Testis (tissue), 3 donors: ENCODE results near the gene FGF12. TPM values are rescaled to one million over a fixed set of nuclear protein-coding genes. Genes with fewer than 3 reads are reported as not detected.

ENCODE experiments used
- DNase-seq: peaks from one replicate; pipeline ENCODE4 v3.0.0-alpha.2; 2019
- H3K27ac ChIP-seq, 2 donors: fragments of 200-600 bp; sonication (generic); one replicate each; pipeline ENCODE4 v1.5.1; 2019
- H3K27me3 ChIP-seq: fragments of 200-600 bp; sonication (generic); one replicate; pipeline ENCODE4 v1.5.1; 2019
- H3K36me3 ChIP-seq: fragments of 200-600 bp; sonication (generic); one replicate; pipeline ENCODE4 v1.5.1; 2017; ENCODE audit warnings: low read depth; ENCODE audit errors: missing control alignments
- H3K4me1 ChIP-seq: fragments of 200-600 bp; sonication (generic); one replicate; pipeline ENCODE4 v1.5.1; 2019
- H3K4me3 ChIP-seq, 2 donors: fragments of 200-600 bp; sonication (generic); one replicate each; pipeline ENCODE4 v1.5.1; 2017 to 2019
- H3K9me3 ChIP-seq: fragments of 200-600 bp; sonication (generic); one replicate; pipeline ENCODE4 v1.5.1; 2017
- CTCF ChIP-seq, 3 experiments: fragments of 450-650 bp in 2 of 3; fragments of 200-600 bp in 1 of 3; sonication (generic) in 1 of 3; IDR thresholded peaks; one replicate each; pipeline ENCODE4 v1.5.1; 2016 to 2019; ENCODE audit warnings: antibody characterized with exemption in 3 of 3, mild to moderate bottlenecking in 2 of 3, moderate library complexity in 1 of 3
- POLR2A ChIP-seq: fragments of 450-650 bp; IDR thresholded peaks from one replicate; pipeline ENCODE4 v1.6.1; 2017; ENCODE audit warnings: antibody characterized with exemption, mild to moderate bottlenecking, moderate library complexity
- WGBS, 2 donors: methylation state at CpG; one replicate each; pipeline ENCODE4 v1.1.5; 2018; 5-methylcytosine and 5-hydroxymethylcytosine counted together
- intact Hi-C: fragments of 100-400 bp; cut with DNase I; formaldehyde crosslinking; loops from one replicate; pipeline ENCODE4 v1.15.1; 2023; ENCODE audit warnings: low total_unique reads
- polyA plus RNA-seq: library from polyadenylated mRNA; stranded (reverse); fragments of 350-450 nt; fragmentation: Illumina TruSeq; extraction: RNeasy Lipid Tissue Mini Kit (QIAGEN cat#74804); gene quantifications from one replicate; pipeline ENCODE4 v1.2.3, GENCODE V29; 2014; ENCODE audit warnings: low read depth, low replicate concordance; ENCODE audit not compliant: insufficient read depth
- total RNA-seq, 2 donors: library from RNA; depleted of rRNA; stranded (reverse); fragments of >200 nt; gene quantifications; one replicate each; pipeline ENCODE4 v1.2.3, GENCODE V29; 2016

FGF12 gene
- total and polyA plus RNA-seq, 3 donors from 2014 or later: 2.3 to 3.3 (median 3.0) TPM

- H3K27me3 ChIP-seq: no peaks in the 10 kb centered on the region
- 70 to 77% methylated on average over 5 of the region's 5 CpGs for WGBS, 2 donors
- no peak for DNase-seq
- TF ChIP-seq CTCF (IDR thresholded peaks at IDR 0.05): no peak
- no peak for TF ChIP-seq POLR2A
- intact Hi-C loops: no loop called here
- H3K4me3 ChIP-seq: no peak overlapping the region
- no peaks in the 10 kb centered on the region for H3K36me3 ChIP-seq
- no peaks in the 10 kb centered on the region for H3K9me3 ChIP-seq
- no peak overlapping the region for H3K27ac ChIP-seq
- no peaks in the 10 kb centered on the region for H3K4me1 ChIP-seq
Observed at GRCh38 chr3:192410684-192410960, 316.7 kb downstream of the FGF12 start.

- Histone ChIP-seq H3K27me3 (no peaks in the 10 kb centered on the region), H3K9me3 (no peaks in the 10 kb centered on the region), H3K4me3 (peak overlapping the region; percentile 53 to 64), H3K4me1 (no peaks in the 10 kb centered on the region), H3K36me3 (no peaks in the 10 kb centered on the region), H3K27ac (no peak overlapping the region)
- TF ChIP-seq CTCF (IDR thresholded peaks at IDR 0.05): no peak
- no peak for TF ChIP-seq POLR2A
- 0 to 1% methylated on average over 16 to 26 of the region's 53 CpGs for WGBS, 2 donors
- DNase-seq: peak; percentile 19
- intact Hi-C loops: no loop called here
Observed at GRCh38 chr3:192409838-192410683, 317.3 kb downstream of the FGF12 start.

GRCh38 chr3:192409201-192409837, 318.0 kb downstream of the FGF12 start:
- TF ChIP-seq CTCF (IDR thresholded peaks at IDR 0.05) (no peak), POLR2A (no peak)
- Histone ChIP-seq H3K27ac (no peak overlapping the region), H3K4me3 (peak overlapping the region; percentile 53 to 64), H3K36me3 (no peaks in the 10 kb centered on the region), H3K27me3 (no peaks in the 10 kb centered on the region), H3K9me3 (no peaks in the 10 kb centered on the region), H3K4me1 (no peaks in the 10 kb centered on the region)
- intact Hi-C loops: no loop called here
- 0 to 1% methylated on average over 1 to 26 of the region's 61 CpGs for WGBS, 2 donors
- DNase-seq: peak; percentile 42

- TF ChIP-seq POLR2A (no peak), CTCF (IDR thresholded peaks at IDR 0.05) (no peak)
- 0 to 1% methylated on average over 31 to 41 of the region's 41 CpGs for WGBS, 2 donors
- H3K27me3 ChIP-seq: no peaks in the 10 kb centered on the region
- no peaks in the 10 kb centered on the region for H3K9me3 ChIP-seq
- no peak overlapping the region for H3K27ac ChIP-seq
- intact Hi-C loops: no loop called here
- no peaks in the 10 kb centered on the region for H3K4me1 ChIP-seq
- no peaks in the 10 kb centered on the region for H3K36me3 ChIP-seq
- peak; percentile 18 for DNase-seq
- peak overlapping the region; percentile 53 to 64 for H3K4me3 ChIP-seq
Observed at GRCh38 chr3:192408647-192409200, 318.6 kb downstream of the FGF12 start.
